Stimulated activated CD4-positive, alpha-beta T cell treated with anti-CD3 and anti-CD28 coated beads, Interleukin-1b, Interleukin-23, amount 100 ng/mL, for 48 hours (primary cell): ENCODE results near the gene GFAP.

Source experiments
- DNase-seq: peaks from one replicate; pipeline ENCODE4 v3.0.0-alpha.2; 2020

The GFAP gene

GRCh38 chr17:44898768-44899073 is 16.6 kb downstream of the GFAP start:
- peak; percentile 19 for DNase-seq

GRCh38 chr17:44894642-44895041 is 20.7 kb downstream of the GFAP start:
- DNase-seq = no peak

- no peak for DNase-seq
Measured at GRCh38 chr17:44892250-44892649, 23.1 kb downstream of the GFAP start.

GRCh38 chr17:44889003-44889402 is 26.3 kb downstream of the GFAP start:
- no peak for DNase-seq

- no peak for DNase-seq
Measured at GRCh38 chr17:44887971-44888954, 27.0 kb downstream of the GFAP start.

GRCh38 chr17:44887016-44887415 is 28.3 kb downstream of the GFAP start:
- no peak for DNase-seq

GRCh38 chr17:44884941-44885340 is 30.4 kb downstream of the GFAP start:
- DNase-seq = no peak

GRCh38 chr17:44881145-44881544 is 34.2 kb downstream of the GFAP start:
- no peak for DNase-seq

- DNase-seq = no peak
Measured at GRCh38 chr17:44880062-44880461, 35.2 kb downstream of the GFAP start.

GRCh38 chr17:44879376-44879775 is 35.9 kb downstream of the GFAP start:
- DNase-seq = no peak

- DNase-seq = no peak
Measured at GRCh38 chr17:44878627-44879221, 36.6 kb downstream of the GFAP start.

- DNase-seq = no peak
Measured at GRCh38 chr17:44877121-44877520, 38.2 kb downstream of the GFAP start.

GRCh38 chr17:44875761-44876160 is 39.5 kb downstream of the GFAP start:
- no peak for DNase-seq

- no peak for DNase-seq
Measured at GRCh38 chr17:44872131-44872768, 43.0 kb downstream of the GFAP start.

- no peak for DNase-seq
Measured at GRCh38 chr17:44871556-44871955, 43.7 kb downstream of the GFAP start.

- DNase-seq = no peak
Measured at GRCh38 chr17:44867841-44868240, 47.5 kb downstream of the GFAP start.

GRCh38 chr17:44865931-44866330 is 49.4 kb downstream of the GFAP start:
- no peak for DNase-seq

- DNase-seq = peak; percentile 64
Measured at GRCh38 chr17:44865231-44865660, 50.1 kb downstream of the GFAP start.

- no peak for DNase-seq
Measured at GRCh38 chr17:44864831-44865230, 50.5 kb downstream of the GFAP start.

GRCh38 chr17:44863061-44863918 is 52.0 kb downstream of the GFAP start:
- DNase-seq = no peak

GRCh38 chr17:44862278-44862914 is 52.9 kb downstream of the GFAP start:
- DNase-seq = no peak

- no peak for DNase-seq
Measured at GRCh38 chr17:44859701-44860100, 55.6 kb downstream of the GFAP start.
